Testis (tissue), 3 donors: ENCODE data around the gene CPNE7. TPM values are rescaled to one million over a fixed set of nuclear protein-coding genes. Genes with fewer than 3 reads are reported as not detected.

Experiments
- DNase-seq: peaks from one replicate; pipeline ENCODE4 v3.0.0-alpha.2; 2019
- H3K27ac ChIP-seq, 2 donors: fragments of 200-600 bp; sonication (generic); one replicate each; pipeline ENCODE4 v1.5.1; 2019
- H3K27me3 ChIP-seq: fragments of 200-600 bp; sonication (generic); one replicate; pipeline ENCODE4 v1.5.1; 2019
- H3K36me3 ChIP-seq: fragments of 200-600 bp; sonication (generic); one replicate; pipeline ENCODE4 v1.5.1; 2017; ENCODE audit warnings: low read depth; ENCODE audit errors: missing control alignments
- H3K4me1 ChIP-seq: fragments of 200-600 bp; sonication (generic); one replicate; pipeline ENCODE4 v1.5.1; 2019
- H3K4me3 ChIP-seq, 2 donors: fragments of 200-600 bp; sonication (generic); one replicate each; pipeline ENCODE4 v1.5.1; 2017 to 2019
- H3K9me3 ChIP-seq: fragments of 200-600 bp; sonication (generic); one replicate; pipeline ENCODE4 v1.5.1; 2017
- CTCF ChIP-seq, 3 experiments: fragments of 450-650 bp in 2 of 3; fragments of 200-600 bp in 1 of 3; sonication (generic) in 1 of 3; IDR thresholded peaks; one replicate each; pipeline ENCODE4 v1.5.1; 2016 to 2019; ENCODE audit warnings: antibody characterized with exemption in 3 of 3, mild to moderate bottlenecking in 2 of 3, moderate library complexity in 1 of 3
- POLR2A ChIP-seq: fragments of 450-650 bp; IDR thresholded peaks from one replicate; pipeline ENCODE4 v1.6.1; 2017; ENCODE audit warnings: antibody characterized with exemption, mild to moderate bottlenecking, moderate library complexity
- WGBS, 2 donors: methylation state at CpG; one replicate each; pipeline ENCODE4 v1.1.5; 2018; 5-methylcytosine and 5-hydroxymethylcytosine counted together
- intact Hi-C: fragments of 100-400 bp; cut with DNase I; formaldehyde crosslinking; loops from one replicate; pipeline ENCODE4 v1.15.1; 2023; ENCODE audit warnings: low total_unique reads
- polyA plus RNA-seq: library from polyadenylated mRNA; stranded (reverse); fragments of 350-450 nt; fragmentation: Illumina TruSeq; extraction: RNeasy Lipid Tissue Mini Kit (QIAGEN cat#74804); gene quantifications from one replicate; pipeline ENCODE4 v1.2.3, GENCODE V29; 2014; ENCODE audit warnings: low read depth, low replicate concordance; ENCODE audit not compliant: insufficient read depth
- total RNA-seq, 2 donors: library from RNA; depleted of rRNA; stranded (reverse); fragments of >200 nt; gene quantifications; one replicate each; pipeline ENCODE4 v1.2.3, GENCODE V29; 2016

Gene CPNE7
- total and polyA plus RNA-seq, 3 donors from 2014 or later, result 3.3 to 15.0 (median 12.5) TPM

- WGBS, 2 donors, result 82 to 91% methylated on average over 4 to 12 of the region's 12 CpGs
- Histone ChIP-seq H3K9me3 (no peaks in the 10 kb centered on the region), H3K27me3 (no peaks in the 10 kb centered on the region), H3K4me1 (peaks cover 7% of the 10 kb centered on the region), H3K27ac (no peak overlapping the region), H3K36me3 (no peaks in the 10 kb centered on the region), H3K4me3 (no peak overlapping the region)
- no peak for TF ChIP-seq POLR2A
- no peak for TF ChIP-seq CTCF (IDR thresholded peaks at IDR 0.05)
- no peak for DNase-seq
- intact Hi-C loops, result no loop called here
Measured at GRCh38 chr16:89636663-89637062, 61.1 kb downstream of the CPNE7 start.

GRCh38 chr16:89637379-89637778 is 61.8 kb downstream of the CPNE7 start:
- intact Hi-C loops, result no loop called here
- Histone ChIP-seq H3K36me3 (no peaks in the 10 kb centered on the region), H3K4me3 (no peak overlapping the region), H3K9me3 (no peaks in the 10 kb centered on the region), H3K27ac (no peak overlapping the region), H3K4me1 (peaks cover 10% of the 10 kb centered on the region), H3K27me3 (no peaks in the 10 kb centered on the region)
- WGBS, 2 donors, result 77 to 83% methylated on average over 7 to 10 of the region's 10 CpGs
- no peak for TF ChIP-seq CTCF (IDR thresholded peaks at IDR 0.05)
- TF ChIP-seq POLR2A, result no peak
- no peak for DNase-seq

GRCh38 chr16:89638455-89638854 is 62.9 kb downstream of the CPNE7 start:
- intact Hi-C loops, result no loop called here
- WGBS, 2 donors, result 74 to 78% methylated on average over 9 to 10 of the region's 10 CpGs
- Histone ChIP-seq H3K4me1 (peaks cover 10% of the 10 kb centered on the region), H3K9me3 (no peaks in the 10 kb centered on the region), H3K27ac (no peak overlapping the region), H3K27me3 (no peaks in the 10 kb centered on the region), H3K36me3 (no peaks in the 10 kb centered on the region), H3K4me3 (no peak overlapping the region)
- DNase-seq, result no peak
- TF ChIP-seq CTCF (IDR thresholded peaks at IDR 0.05), result no peak
- TF ChIP-seq POLR2A, result no peak

- DNase-seq, result no peak
- TF ChIP-seq CTCF (IDR thresholded peaks at IDR 0.05) (no peak), POLR2A (no peak)
- no peaks in the 10 kb centered on the region for H3K27me3 ChIP-seq
- no peaks in the 10 kb centered on the region for H3K36me3 ChIP-seq
- no peak overlapping the region for H3K4me3 ChIP-seq
- no peaks in the 10 kb centered on the region for H3K9me3 ChIP-seq
- no peak overlapping the region for H3K27ac ChIP-seq
- intact Hi-C loops, result no loop called here
- WGBS, 2 donors, result 87 to 94% methylated on average over 6 of the region's 6 CpGs
- peaks cover 10% of the 10 kb centered on the region for H3K4me1 ChIP-seq
Measured at GRCh38 chr16:89639385-89639784, 63.8 kb downstream of the CPNE7 start.

GRCh38 chr16:89641458-89642119 is 66.0 kb downstream of the CPNE7 start:
- TF ChIP-seq POLR2A (no peak), CTCF (IDR thresholded peaks at IDR 0.05) (no peak)
- 40 to 41% methylated on average over 8 to 14 of the region's 14 CpGs for WGBS, 2 donors
- Histone ChIP-seq H3K9me3 (no peaks in the 10 kb centered on the region), H3K27me3 (no peaks in the 10 kb centered on the region), H3K27ac (peak overlapping the region in 1 of 2 donors; percentile 41), H3K4me1 (peaks cover 10% of the 10 kb centered on the region), H3K36me3 (no peaks in the 10 kb centered on the region), H3K4me3 (no peak overlapping the region)
- DNase-seq, result no peak
- intact Hi-C loops, result no loop called here
